Renal cortical epithelial cell (primary cell): ENCODE results near the gene ADNP2. TPM values are rescaled to one million over a fixed set of nuclear protein-coding genes. Genes with fewer than 3 reads are reported as not detected.
A peak's percentile ranks its signal among the peaks of the same experiment; 100 is the strongest.

ENCODE experiments used
- DNase-seq: peaks from one replicate; pipeline ENCODE4 v3.0.0-alpha.2; 2011; ENCODE audit warnings: low read depth
- total RNA-seq: library from RNA; depleted of rRNA; stranded (reverse); fragments of >200 nt; gene quantifications from 2 replicates; pipeline ENCODE4 v1.2.3, GENCODE V29; 2014

Gene ADNP2
- total RNA-seq, 1 donor from 2014 or later: 22.4 TPM

DNA sequence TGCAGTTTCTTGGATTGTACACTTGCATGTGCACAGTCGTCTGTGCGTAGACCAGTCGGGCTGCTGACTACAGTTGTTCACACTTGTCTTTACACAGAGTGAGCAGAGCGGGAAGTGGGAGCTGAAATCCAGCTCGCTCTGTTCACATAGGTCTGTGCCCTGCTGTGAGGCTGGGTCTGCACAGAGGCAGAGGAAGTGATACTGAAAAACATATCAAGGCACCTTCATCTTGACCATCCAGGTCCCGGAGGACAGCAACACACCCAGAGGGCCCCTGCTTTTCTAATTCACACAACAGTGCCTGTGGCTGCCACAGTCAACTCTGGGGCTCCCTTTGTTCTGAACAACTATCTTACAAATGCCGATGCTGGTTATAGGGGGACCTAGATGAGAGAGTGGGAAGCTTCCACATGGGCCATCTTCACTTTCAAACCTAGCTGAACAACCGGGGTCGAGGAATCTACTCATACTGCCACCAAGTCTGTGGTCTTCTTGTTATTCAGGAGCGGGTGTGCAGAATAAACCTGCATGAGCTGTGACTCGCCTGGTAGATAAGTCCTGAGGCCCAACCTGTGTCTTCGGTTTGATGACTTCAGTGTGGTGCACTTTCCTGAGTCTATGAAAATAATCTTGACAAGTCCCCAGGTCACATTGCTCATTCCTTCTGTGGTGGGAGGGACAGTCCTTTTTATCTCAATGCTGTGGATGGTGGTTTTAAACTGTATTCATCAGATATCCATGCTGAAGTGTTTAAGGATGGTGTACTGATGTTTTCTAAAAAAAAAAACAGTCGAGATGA lies 3.5 kb upstream of the ADNP2 start:
- no peak for DNase-seq

DNA sequence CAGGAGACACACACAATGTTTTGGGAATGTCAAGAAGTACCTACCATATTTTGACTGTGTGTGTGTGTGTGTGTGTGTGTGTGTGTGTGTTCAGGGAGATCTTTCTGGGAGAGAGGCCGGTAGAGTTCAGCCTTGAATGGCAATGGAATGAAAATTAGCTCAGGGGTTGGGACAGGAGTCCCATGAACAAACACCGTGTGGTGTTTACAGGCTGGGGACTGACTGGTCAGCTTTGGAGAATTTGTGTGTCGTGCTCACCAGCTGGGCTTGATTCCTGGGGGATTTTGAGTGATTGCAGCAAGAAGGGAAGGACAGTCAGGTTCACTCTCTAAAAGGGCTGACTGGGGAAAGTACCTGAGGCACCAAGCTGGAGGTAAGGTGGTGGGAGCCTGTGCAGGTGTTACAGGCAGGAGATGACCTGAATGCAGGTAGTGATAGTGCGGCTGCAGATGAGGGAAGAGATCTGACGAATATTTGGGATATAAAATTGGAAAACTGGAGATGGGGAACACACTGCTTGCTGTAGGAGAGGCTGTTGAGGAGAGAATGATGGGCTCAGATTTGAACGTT lies 2.5 kb upstream of the ADNP2 start:
- peak; percentile 22 for DNase-seq

DNA sequence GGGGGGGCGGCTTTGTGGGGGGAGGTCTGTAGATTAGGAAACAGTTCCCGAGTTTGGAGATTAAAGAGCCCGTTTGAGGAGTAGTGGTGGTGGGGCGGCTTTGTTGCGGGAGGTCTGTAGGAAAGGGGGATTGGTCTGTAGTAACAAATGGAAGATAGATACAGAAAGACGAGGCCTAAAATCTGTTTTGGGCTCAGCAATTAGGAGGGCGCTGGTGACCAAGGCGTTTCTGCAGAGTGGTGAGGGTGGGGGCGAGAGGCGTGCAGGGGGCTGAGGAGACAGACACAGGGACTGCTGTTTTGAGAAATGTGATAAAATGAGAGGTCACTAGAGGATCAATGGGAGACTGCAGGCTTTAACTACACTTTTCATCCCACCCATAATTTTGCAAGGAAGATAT lies 1.6 kb upstream of the ADNP2 start:
- DNase-seq: no peak

DNA sequence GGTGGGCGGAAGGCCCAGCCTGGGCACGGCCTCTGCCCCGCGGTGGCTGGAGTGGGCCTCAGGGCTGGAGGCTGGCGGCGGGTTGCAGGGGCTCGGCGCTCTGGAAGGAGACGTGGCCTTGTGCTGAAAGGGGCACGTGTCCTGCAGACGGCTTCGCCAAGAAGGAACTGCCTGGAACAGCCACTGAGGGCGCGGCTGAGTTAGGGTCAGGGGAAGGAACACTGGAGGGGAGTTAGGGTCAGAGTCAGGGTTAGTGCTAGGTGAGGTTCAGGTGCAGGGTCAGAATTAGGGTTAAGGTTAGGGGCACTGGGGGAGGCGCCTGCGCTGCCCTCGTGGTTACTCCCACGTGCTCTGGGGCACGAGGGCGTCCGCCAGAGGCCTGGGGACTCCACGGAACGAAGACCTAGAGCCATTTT lies 933 bp upstream of the ADNP2 start:
- DNase-seq: no peak

DNA sequence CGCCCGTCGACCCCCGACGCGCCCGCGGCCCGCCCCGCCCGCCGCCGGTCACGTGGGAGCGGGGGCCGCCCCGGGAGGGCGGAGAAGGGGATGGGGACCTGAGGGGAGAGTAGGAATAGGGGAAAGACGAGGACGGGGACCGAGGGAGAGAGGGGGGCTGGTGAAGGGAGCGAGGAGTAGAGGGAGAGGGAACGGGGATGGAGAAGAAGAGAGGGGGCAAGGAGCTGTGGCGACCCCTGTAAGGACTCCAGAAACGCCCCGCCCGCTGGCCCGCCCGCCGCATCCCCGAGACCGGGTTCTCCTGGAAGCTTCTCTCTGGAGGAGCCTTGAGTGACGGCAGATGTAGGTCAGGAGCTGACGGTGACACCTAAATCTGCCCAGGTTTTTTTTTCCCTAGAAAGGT lies 615 bp downstream of the ADNP2 start:
- DNase-seq: no peak

DNA sequence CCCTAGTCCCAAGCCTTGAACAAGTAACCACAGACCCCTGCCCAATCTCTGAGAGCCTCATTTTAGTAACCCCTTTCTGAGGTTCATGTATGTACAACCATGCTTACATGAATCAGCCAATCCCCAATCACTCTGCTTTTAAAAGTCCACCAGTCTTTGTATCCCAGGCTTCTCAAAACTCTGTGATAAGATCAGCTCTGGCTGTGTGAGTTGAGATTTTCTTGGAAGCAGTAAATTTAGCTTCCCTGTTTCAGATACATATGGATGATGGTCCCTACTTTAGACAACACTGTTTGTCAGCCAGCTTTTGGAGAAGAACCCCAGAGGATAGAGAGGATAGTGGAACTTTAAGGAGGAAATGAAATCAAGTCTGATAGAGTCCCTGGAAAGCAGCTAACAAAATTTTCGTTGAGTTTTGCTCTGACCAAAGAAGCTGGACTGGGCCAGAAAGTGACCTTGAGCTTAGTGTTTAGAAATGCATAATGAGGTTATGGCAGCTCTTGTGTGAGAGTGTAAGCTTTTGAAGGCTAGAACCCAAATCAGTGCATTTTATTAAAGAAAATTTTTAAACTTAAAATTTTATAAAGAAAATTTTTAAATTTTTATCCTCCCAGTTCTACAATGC lies 3.7 kb downstream of the ADNP2 start:
- no peak for DNase-seq

DNA sequence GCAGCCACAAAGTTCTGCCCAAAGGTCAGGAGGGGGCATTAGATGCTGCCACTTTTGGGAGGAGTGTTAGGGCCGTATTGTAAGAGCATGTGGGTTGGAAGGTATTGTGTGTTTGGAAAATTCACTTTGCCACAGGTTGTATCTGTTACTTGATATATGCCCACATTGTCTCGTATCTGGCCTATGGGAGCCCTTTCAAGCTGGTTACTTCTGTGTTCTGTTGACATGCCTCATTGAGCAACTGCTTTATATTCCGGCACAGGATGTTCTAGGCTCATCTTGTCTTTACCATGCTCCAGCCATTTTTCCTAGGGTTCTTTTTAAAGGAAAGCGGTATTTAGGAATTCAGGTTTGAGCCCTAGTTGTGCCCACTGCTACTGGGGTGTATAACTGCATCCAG lies 6.0 kb downstream of the ADNP2 start:
- peak; percentile 15 for DNase-seq

DNA sequence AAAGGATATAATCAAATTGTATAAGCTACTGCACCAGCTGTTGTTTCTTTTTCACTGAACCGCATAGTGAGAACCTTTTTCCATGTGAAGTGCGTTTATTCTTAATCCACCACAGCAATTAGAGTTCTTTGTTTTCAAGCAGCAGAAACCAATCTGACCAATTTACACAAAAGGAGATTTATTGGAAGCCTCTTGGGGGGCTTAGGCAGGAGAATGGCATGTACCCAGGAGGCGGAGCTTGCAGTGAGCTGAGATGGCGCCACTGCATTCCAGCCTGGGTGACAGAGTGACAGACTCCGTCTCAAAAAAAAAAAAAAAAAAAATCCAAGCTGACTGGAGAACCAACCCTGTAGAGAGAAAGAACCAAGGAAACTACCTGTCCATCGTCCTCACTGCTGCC lies 10.0 kb downstream of the ADNP2 start:
- no peak for DNase-seq

DNA sequence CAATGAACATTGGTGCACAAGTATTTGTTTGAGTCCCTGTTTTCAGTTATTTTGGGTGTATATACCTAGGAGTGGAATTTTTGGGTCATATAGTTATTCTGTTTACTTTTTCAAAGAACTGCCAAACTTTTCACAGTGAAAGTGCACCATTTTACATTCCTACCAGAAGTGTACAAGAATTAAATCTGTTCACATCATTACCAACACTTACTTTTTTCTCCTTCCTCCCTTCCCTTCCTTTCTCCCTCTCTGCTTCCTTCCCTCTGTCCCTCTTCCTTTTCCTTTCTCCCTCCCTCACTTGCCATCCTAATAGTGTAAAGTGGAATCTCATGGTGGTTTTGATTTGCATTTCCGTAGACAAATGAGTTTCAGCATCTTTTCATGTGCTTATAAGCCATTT lies 11.9 kb downstream of the ADNP2 start:
- no peak for DNase-seq

DNA sequence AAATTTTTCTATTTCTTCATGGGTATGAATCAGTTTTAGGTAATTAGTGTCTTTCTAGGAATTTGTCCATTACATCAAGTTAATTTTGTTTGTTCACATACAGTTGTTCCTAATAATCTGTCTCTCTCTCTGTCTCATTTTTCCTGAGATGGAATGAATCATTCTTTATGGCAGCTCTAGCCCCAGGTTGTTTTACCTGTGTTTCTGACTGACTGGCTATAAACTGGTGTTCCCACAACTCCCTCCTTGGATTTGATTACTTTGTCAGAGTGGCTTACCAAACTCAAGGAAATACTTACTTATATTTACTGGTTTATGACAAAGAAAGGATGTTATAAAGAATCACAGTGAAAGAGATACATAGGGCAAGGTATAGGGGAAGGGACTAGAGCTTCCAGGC lies 15.1 kb downstream of the ADNP2 start:
- peak; percentile 37 for DNase-seq

DNA sequence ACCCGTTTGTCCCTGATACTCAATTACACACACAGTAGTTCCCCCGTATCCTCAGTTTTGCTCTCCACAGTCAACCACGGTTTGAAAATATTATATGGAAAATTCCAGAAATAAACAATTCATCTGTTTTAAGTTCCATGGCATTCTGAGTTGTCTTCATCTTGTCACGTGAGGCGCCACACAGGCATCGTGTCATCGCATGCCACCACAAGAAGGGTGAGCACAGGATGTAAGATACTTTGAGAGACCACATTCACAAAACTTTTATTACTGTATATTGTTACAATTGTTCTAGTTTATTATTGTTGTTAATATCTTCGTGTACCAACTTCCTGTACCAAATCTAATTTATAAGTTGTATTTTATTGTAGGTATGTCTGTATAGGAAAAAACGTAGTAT lies 17.7 kb downstream of the ADNP2 start:
- DNase-seq: no peak

DNA sequence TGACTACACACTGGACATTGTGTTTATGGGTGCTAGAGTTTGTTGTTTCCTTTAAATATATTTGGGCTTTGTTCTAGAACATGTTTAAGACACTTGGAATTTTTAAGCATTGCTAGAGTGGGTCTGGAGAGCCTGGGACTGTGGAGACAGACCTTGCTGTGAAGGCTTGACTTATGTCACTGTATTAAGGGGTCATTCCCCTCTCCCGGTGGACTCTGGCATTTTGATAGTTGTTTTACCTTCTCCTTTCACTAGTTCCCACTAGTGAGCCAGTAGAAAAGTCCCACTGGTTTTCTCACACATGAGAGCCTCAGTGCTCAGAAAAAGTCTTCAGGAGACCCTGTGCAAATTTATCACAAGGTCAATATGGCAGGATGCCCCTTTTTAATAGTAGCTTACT lies 18.6 kb downstream of the ADNP2 start:
- DNase-seq: no peak

DNA sequence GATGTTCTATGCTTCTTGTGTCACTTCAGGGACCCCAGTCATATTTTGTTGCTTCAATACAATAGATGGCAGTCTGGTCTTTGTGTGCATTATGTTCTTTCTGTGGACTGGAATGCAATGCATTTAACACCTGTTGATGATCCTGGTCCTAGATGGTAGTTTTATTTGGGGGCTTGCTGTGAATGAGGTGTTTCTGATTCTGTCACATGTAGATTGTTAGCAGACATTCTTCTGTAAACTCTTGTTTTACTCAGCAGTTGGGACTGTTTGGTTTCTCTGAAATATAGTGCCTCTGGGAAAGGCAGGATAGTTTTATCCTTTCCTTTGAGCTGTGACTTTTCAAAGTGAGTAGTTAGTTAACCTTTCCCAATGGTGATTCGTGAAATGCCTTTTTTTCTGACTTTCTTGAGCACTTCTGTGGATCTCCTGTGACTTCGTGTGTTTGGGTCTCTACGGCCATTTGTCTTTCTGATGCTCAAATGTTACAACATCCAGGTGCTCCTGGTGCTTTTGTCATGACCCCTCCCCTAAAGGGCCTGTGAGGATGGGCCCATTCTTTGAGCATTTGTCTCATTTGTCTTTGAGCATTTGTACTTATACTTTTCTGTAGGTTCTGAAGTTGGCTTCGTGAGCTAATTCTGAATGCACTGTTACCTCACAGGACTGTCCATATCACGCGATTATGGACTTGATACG lies 20.8 kb downstream of the ADNP2 start:
- DNase-seq: no peak

DNA sequence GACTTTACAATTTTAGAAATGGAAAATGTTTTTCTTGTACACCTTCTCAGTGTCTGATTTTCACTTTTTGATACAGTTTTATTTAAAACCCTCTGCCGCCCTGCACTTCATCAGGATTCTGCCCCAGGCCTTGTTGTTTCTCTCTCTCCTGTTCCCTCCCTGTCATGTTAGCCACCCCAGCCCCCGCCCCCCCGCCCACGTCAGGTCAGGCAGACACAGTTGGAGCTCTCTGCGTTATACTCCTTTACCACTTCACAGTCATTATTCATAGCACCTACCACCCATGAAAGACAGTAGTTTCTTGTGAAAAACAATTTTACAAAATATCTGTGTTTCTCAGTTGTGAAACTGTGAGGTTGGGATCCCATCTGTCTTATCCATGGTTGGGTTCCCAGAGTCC lies 21.5 kb downstream of the ADNP2 start:
- DNase-seq: no peak

DNA sequence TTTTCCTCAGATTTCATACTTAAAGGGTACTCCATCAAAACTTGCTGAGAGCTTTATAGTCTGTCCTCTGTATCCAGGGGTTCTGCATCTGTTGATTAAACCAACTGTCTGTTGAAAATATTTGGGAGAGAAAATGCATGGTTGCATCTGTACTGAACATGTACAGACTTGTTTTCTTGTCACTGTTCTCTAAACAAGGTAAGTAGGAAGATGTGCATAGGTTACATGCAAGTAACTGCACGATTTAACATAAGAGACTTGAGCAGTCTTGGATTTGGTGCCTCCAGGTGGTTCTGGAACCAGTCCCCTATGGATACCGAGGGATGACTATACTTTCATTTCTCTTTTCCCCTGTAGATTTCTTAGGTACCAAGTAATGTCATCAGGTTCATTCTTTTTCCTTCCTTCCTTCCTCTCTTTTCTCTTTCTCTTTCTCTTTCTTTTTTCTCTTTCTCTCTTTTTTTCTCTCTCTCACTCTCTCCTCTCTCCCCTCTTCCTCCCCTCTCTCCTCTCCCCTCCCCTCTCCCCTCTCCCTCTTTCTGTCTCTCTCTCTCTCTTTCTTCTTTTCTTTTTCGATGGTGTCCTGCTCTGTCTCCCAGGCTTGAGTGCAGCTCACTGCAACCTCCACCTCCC lies 23.2 kb downstream of the ADNP2 start:
- no peak for DNase-seq

DNA sequence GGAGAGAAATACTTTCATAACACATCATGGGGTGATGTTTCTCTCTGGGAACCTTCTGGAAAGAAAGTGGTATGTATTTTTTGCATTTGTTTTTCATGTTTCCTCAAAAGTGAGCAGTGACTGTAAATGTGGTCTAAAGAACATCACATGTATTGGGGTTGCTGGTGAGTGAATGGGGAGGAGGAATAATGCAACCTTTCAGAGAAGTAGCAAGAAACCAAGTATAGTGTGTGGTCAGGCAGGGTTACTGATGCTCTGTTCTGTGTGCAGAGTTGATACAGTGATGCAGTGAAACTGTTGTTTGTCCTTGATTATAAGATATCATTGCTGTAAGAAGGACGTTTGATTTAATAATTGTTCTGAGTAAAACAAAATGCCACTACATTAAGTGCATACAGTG lies 24.1 kb downstream of the ADNP2 start:
- no peak for DNase-seq

DNA sequence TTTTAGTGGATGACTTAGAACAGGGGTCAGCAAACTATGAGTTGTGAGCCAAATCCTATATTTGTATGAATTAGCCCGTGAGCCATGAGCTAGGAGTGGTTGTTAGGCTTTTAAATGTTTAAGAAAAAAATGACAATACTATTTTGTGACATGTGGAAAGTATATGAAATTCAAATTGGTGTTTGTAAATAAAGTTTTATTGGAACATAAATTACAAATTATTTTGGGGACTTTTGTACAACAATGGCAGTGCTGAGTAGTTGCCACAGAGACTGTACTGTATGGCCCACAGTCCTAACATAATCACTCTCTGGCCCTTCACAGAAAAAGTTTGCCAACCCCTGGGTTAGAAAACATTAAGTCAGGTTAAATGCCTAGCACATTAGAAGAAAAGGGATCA lies 26.1 kb downstream of the ADNP2 start:
- no peak for DNase-seq

DNA sequence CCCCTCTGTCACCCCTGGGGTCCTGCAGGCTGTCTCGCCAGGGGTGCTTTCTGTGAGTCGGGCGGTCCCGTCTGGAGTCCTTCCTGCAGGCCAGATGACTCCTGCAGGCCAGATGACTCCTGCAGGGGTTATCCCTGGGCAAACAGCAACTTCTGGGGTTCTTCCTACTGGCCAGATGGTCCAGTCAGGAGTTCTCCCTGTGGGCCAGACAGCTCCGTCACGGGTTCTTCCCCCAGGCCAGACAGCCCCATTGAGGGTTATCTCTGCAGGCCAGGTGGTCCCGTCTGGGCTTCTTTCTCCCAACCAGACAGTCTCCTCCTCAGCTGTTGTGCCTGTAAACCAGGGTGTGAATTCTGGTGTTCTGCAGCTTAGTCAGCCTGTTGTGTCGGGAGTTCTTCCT lies 27.6 kb downstream of the ADNP2 start:
- no peak for DNase-seq

DNA sequence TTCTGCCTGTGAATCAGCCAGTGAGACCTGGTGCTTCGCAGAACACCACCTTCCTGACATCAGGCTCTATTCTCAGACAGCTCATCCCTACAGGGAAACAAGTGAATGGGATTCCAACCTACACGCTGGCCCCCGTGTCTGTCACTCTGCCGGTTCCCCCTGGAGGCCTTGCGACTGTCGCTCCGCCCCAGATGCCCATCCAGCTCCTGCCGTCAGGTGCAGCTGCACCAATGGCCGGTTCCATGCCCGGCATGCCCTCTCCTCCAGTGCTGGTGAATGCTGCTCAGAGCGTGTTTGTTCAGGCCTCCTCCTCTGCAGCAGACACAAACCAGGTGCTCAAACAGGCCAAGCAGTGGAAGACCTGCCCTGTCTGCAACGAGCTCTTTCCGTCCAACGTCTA lies 28.1 kb downstream of the ADNP2 start:
- DNase-seq: no peak

DNA sequence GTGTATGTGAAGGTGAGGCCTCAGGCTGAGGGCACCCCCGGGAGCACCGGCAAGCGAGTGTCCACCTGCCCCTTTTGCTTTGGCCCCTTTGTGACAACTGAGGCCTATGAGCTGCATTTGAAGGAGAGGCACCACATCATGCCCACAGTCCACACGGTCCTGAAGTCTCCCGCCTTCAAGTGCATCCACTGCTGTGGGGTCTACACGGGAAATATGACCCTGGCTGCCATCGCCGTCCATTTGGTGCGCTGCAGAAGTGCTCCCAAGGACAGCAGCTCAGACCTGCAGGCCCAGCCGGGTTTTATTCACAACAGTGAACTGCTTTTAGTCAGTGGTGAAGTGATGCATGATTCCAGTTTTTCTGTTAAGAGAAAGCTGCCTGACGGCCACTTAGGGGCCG lies 28.9 kb downstream of the ADNP2 start:
- DNase-seq: no peak

DNA sequence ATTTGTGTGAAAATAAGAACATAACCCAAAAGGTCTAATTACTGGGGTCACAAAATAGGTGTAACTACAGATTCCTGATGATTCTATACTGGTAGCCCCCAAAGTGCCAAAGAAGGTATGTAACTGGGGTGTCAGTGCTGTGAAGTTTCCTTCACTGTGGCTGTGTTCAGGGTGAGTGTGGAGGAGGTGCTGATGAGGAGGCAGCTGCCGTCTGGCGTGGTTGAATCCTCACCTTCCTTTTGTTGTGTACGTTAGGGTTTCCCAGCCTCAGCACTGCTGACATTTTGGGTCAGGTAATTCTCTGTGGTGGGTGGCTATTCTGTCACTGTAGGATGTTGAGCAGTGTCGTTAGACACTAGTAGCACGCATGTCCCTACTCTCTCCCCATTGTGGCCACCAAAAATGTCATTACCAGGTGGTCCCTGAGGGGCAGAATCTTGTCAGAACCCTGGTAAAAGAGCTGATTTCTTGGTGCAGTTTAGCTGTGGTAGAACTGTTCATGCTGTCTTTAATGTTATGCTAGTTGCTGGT lies 31.5 kb downstream of the ADNP2 start:
- no peak for DNase-seq

DNA sequence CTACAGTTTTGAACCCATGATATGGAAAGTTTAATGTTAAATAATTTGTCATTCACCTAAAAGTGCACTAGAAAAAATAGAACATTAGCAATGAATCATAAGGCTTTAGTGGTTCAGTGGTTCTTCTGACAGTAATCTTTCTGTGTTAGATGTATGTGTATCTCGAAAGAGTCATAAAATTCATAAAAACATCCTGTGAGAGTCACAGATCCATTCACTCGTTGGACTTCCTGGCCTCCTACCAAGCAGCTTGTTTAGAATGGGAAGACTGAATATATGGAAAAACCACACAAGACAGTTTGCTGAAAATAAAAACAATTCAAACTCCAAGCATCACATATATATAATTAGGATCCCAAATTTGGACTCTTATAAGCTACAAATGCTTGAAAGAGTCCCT lies 34.8 kb downstream of the ADNP2 start:
- DNase-seq: no peak
